Suprapubic skin (tissue), 4 donors: ENCODE measurements around the gene RBM33.

Source experiments
- CTCF ChIP-seq, 2 donors: fragments of 200-600 bp in 1 of 2; fragments of 450-650 bp in 1 of 2; sonication (generic) in 1 of 2; IDR thresholded peaks; one replicate each; pipeline ENCODE4 v1.5.1; 2016 to 2019; ENCODE audit warnings: antibody characterized with exemption in 2 of 2, mild to moderate bottlenecking in 1 of 2, moderate library complexity in 1 of 2
- EP300 ChIP-seq: sonication (generic); formaldehyde crosslinking; IDR thresholded peaks from one replicate; pipeline ENCODE4 v1.6.1; 2017; ENCODE audit warnings: antibody characterized with exemption
- POLR2A ChIP-seq, 2 donors: fragments of 450-650 bp; IDR thresholded peaks; one replicate each; pipeline ENCODE4 v1.6.1; 2017; ENCODE audit warnings: antibody characterized with exemption in 2 of 2, mild to moderate bottlenecking in 2 of 2, moderate library complexity in 2 of 2
- POLR2AphosphoS5 ChIP-seq, 3 donors: sonication (generic); formaldehyde crosslinking; IDR thresholded peaks; one replicate each; pipeline ENCODE4 v1.6.1; 2017; ENCODE audit warnings: antibody characterized with exemption in 3 of 3

GRCh38 chr7:155807789-155808548 is 163.5 kb downstream of the RBM33 start:
- TF ChIP-seq CTCF (IDR thresholded peaks at IDR 0.05) (no peak), POLR2A (IDR thresholded peaks at IDR 0.05) (no peak), POLR2AphosphoS5 (IDR thresholded peaks at IDR 0.05) (no peak), EP300 (no peak)
